GM12891 (cell line): ENCODE results near the gene COLEC11.

ENCODE experiments used
- PAX5 ChIP-seq: IDR thresholded peaks from 2 replicates; pipeline ENCODE4 v1.6.1; 2011; ENCODE audit warnings: low read length, moderate library complexity, mild to moderate bottlenecking; ENCODE audit not compliant: insufficient read depth, severe bottlenecking
- POLR2A ChIP-seq: IDR thresholded peaks from 2 replicates; pipeline ENCODE4 v1.6.1; 2011; ENCODE audit warnings: low read depth, low read length, control low read depth
- POLR2AphosphoS5 ChIP-seq: IDR thresholded peaks from 2 replicates; pipeline ENCODE4 v1.6.1; 2011; ENCODE audit warnings: low read depth, low read length, control low read depth
- POU2F2 ChIP-seq: IDR thresholded peaks from 2 replicates; pipeline ENCODE4 v1.6.1; 2011; ENCODE audit warnings: low read depth, mild to moderate bottlenecking, control low read depth, low read length, moderate library complexity
- TAF1 ChIP-seq: IDR thresholded peaks from 2 replicates; pipeline ENCODE4 v1.6.1; 2011; ENCODE audit warnings: low read depth, low read length, control low read depth

GRCh38 chr2:3631161-3631850 lies 36.4 kb downstream of the COLEC11 start:
- TF ChIP-seq POLR2AphosphoS5 = no peak
- no peak for TF ChIP-seq POLR2A
- TF ChIP-seq PAX5 = no peak
- no peak for TF ChIP-seq POU2F2
- no peak for TF ChIP-seq TAF1
